ENCODE measurements around the gene AUTS2. TPM values are rescaled to one million over a fixed set of nuclear protein-coding genes. Genes with fewer than 3 reads are reported as not detected.
A peak's percentile ranks its signal among the peaks of the same experiment; 100 is the strongest.

AUTS2 gene
- total RNA-seq, 1 experiment from 2014 or later = 50.0 TPM

DNA sequence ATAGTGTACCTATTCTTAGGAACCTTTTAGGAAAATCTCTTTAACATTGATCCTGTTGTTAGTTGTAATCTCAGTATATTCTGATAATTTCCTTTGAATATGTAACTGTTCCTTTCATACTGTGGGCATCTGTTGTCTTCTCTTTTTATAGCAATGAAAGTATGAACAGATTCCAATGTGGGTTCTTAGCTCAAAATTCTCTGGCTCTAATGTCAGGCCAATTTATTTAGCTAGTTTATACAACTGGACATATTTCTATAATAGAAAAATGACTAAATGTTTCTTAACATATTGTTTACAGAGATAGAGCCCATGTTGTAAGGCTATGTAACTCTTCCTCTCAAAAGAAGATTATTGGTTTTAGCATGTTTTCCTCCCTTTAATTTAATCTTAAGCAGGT is 363.2 kb downstream of the AUTS2 start (continued):
- TF ChIP-seq, protein P1, sequence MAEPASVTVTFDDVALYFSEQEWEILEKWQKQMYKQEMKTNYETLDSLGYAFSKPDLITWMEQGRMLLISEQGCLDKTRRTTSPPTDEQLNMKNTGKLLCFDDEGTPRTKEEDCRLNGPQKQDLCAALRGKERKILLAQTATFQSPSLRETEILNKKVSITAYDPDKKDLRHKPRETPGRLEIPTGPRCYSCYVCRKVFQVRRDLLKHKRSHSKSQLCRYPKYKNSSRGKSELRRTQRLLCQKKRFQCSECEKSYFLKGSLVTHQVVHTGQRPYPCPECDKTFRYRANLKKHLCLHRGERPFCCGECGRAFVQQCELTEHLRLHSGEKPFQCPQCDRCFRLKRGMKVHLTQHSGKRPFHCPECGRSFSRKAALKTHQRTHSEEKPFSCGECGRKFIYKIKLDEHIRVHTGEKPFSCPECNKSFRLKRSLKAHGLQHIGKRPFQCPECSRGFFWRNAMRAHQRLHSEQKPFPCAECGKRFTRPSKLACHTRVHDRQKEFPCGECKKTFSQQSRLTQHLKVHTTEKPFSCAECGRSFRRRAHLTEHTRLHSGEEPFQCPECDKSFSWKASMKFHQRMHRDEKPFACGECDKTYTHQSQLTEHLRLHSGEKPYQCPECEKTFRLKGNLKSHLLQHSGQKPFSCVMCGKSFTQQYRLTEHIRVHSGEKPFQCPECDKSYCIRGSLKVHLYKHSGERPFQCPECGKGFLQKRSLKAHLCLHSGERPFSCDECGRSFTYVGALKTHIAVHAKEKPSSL (CRISPR knock-in tag; conservative IDR thresholded peaks at IDR 0.05) = no peak
- TF ChIP-seq TEAD1 (CRISPR knock-in tag; IDR thresholded peaks at IDR 0.05) (no peak), MXD4 (CRISPR knock-in tag; IDR thresholded peaks at IDR 0.05; ENCODE audit: borderline replicate concordance) (no peak)
- TF ChIP-seq, protein P2, sequence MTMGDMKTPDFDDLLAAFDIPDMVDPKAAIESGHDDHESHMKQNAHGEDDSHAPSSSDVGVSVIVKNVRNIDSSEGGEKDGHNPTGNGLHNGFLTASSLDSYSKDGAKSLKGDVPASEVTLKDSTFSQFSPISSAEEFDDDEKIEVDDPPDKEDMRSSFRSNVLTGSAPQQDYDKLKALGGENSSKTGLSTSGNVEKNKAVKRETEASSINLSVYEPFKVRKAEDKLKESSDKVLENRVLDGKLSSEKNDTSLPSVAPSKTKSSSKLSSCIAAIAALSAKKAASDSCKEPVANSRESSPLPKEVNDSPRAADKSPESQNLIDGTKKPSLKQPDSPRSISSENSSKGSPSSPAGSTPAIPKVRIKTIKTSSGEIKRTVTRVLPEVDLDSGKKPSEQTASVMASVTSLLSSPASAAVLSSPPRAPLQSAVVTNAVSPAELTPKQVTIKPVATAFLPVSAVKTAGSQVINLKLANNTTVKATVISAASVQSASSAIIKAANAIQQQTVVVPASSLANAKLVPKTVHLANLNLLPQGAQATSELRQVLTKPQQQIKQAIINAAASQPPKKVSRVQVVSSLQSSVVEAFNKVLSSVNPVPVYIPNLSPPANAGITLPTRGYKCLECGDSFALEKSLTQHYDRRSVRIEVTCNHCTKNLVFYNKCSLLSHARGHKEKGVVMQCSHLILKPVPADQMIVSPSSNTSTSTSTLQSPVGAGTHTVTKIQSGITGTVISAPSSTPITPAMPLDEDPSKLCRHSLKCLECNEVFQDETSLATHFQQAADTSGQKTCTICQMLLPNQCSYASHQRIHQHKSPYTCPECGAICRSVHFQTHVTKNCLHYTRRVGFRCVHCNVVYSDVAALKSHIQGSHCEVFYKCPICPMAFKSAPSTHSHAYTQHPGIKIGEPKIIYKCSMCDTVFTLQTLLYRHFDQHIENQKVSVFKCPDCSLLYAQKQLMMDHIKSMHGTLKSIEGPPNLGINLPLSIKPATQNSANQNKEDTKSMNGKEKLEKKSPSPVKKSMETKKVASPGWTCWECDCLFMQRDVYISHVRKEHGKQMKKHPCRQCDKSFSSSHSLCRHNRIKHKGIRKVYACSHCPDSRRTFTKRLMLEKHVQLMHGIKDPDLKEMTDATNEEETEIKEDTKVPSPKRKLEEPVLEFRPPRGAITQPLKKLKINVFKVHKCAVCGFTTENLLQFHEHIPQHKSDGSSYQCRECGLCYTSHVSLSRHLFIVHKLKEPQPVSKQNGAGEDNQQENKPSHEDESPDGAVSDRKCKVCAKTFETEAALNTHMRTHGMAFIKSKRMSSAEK (CRISPR knock-in tag; IDR thresholded peaks at IDR 0.05; ENCODE audit: borderline replicate concordance) = no peak
- TF ChIP-seq, protein P3, sequence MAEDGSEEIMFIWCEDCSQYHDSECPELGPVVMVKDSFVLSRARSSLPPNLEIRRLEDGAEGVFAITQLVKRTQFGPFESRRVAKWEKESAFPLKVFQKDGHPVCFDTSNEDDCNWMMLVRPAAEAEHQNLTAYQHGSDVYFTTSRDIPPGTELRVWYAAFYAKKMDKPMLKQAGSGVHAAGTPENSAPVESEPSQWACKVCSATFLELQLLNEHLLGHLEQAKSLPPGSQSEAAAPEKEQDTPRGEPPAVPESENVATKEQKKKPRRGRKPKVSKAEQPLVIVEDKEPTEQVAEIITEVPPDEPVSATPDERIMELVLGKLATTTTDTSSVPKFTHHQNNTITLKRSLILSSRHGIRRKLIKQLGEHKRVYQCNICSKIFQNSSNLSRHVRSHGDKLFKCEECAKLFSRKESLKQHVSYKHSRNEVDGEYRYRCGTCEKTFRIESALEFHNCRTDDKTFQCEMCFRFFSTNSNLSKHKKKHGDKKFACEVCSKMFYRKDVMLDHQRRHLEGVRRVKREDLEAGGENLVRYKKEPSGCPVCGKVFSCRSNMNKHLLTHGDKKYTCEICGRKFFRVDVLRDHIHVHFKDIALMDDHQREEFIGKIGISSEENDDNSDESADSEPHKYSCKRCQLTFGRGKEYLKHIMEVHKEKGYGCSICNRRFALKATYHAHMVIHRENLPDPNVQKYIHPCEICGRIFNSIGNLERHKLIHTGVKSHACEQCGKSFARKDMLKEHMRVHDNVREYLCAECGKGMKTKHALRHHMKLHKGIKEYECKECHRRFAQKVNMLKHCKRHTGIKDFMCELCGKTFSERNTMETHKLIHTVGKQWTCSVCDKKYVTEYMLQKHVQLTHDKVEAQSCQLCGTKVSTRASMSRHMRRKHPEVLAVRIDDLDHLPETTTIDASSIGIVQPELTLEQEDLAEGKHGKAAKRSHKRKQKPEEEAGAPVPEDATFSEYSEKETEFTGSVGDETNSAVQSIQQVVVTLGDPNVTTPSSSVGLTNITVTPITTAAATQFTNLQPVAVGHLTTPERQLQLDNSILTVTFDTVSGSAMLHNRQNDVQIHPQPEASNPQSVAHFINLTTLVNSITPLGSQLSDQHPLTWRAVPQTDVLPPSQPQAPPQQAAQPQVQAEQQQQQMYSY (CRISPR knock-in tag; IDR thresholded peaks at IDR 0.05) = no peak

DNA sequence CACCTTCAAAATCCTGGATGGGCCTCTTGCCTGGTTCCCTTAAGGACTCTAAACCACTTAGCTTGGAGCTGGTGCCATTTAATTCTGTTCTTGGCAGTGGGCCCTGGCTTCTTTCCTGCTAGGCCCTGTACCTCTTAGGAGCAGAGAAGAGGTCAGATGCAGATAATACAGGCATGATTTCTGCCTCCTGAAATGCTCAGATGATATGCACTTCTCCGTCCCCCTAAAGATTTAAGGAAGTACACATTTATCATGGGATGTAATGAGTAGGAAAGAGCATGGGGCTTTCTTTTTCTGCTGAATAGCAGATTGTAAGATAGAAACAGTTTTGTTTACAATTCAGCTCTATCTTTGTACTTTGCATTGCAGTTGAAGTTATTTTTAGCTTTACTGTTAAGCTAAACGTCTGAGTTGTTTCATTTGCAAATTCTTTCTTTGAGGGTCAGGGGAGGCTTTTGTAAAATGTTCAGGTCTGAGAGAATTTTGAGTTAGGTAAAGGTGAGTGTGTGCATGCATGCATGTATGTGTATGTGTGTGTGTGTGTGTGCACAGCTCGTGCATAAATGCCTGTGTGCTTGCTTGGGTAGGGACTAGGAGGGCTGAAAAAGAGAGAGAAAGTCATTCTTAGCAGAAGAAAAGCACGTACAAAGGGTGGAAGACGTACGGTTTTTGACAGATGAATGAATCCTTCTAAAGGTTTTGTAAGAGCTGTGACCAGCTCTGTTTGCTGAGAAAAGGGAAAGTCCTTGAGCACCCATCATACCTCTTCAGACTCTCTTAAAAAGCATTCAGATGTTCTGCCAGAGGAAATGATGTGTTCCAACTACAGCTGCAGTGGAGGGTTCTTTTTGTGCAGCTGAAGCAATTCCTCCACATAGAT is 364.2 kb downstream of the AUTS2 start:
- H3K27ac Mint-ChIP-seq = peak overlapping the region; percentile 31; the same call in 1 of the 2 replicates
- ChIA-PET CTCF (no interaction called here), POLR2A (no interaction called here)
- H3K4me1 Mint-ChIP-seq = peaks cover 24% of the 10 kb centered on the region
- peak overlapping the region; percentile 14 for H3K4me3 Mint-ChIP-seq
- H3K9me3 Mint-ChIP-seq = no peaks in the 10 kb centered on the region
- TF ChIP-seq CBFB (CRISPR knock-in tag; IDR thresholded peaks at IDR 0.05; ENCODE audit: low read depth) = no peak
- no peak for TF ChIP-seq GRHL2 (CRISPR knock-in tag; IDR thresholded peaks at IDR 0.05; ENCODE audit: insufficient replicate concordance, severe bottlenecking)
- no peak for TF ChIP-seq CREB1 (CRISPR knock-in tag; IDR thresholded peaks at IDR 0.05)
- TF ChIP-seq ZNF138 (CRISPR knock-in tag; conservative IDR thresholded peaks at IDR 0.05) = no peak
- no peak for TF ChIP-seq NR3C1 (CRISPR knock-in tag; conservative IDR thresholded peaks at IDR 0.05; ENCODE audit: low read depth)
- TF ChIP-seq GABPB1 (CRISPR knock-in tag; IDR thresholded peaks at IDR 0.05) = no peak
- no peak for TF ChIP-seq JUN (CRISPR knock-in tag; IDR thresholded peaks at IDR 0.05)
- TF ChIP-seq ZBTB21 (CRISPR knock-in tag; IDR thresholded peaks at IDR 0.05; ENCODE audit: borderline replicate concordance) = no peak
- no peak for TF ChIP-seq RORB (CRISPR knock-in tag; IDR thresholded peaks at IDR 0.05)
- no peak for TF ChIP-seq ATF1 (CRISPR knock-in tag; IDR thresholded peaks at IDR 0.05)
- TF ChIP-seq, protein P2 (CRISPR knock-in tag; IDR thresholded peaks at IDR 0.05; ENCODE audit: borderline replicate concordance) = no peak
- no peak for ATAC-seq
- no peaks in the 10 kb centered on the region; the same call in 1 of the 2 replicates for H3K27me3 Mint-ChIP-seq (ENCODE audit: low read depth)
- DNase-seq (ENCODE audit: low spot score) = no peak
- no peaks in the 10 kb centered on the region for H3K36me3 Mint-ChIP-seq
